Measurements from ENCODE around the gene NEDD4. TPM values are rescaled to one million over a fixed set of nuclear protein-coding genes. Genes with fewer than 3 reads are reported as not detected.
"Not testable (repeated sequence)": the region's sequence is repeated elsewhere in the genome, so short reads cannot be mapped to it uniquely, and the experiment has no call there.

NEDD4 gene
- total RNA-seq, 6 experiments from 2014 or later = 16.0 to 65.3 (median 22.4) TPM

GRCh38 chr15:56016281-56016680 is 22.9 kb upstream of the NEDD4 start:
- DNase-seq (no peak), ATAC-seq (no peak)
- H3K27me3 ChIP-seq = no peaks in the 10 kb centered on the region
- intact Hi-C loops (cut with DNase I) = no loop called here
- no peak overlapping the region for H3K4me3 ChIP-seq
- no peaks in the 10 kb centered on the region for H3K4me1 ChIP-seq
- no peak overlapping the region for H3K27ac ChIP-seq
- TF ChIP-seq POLR2A (IDR thresholded peaks at IDR 0.05) = no peak
- TF ChIP-seq, protein P1, sequence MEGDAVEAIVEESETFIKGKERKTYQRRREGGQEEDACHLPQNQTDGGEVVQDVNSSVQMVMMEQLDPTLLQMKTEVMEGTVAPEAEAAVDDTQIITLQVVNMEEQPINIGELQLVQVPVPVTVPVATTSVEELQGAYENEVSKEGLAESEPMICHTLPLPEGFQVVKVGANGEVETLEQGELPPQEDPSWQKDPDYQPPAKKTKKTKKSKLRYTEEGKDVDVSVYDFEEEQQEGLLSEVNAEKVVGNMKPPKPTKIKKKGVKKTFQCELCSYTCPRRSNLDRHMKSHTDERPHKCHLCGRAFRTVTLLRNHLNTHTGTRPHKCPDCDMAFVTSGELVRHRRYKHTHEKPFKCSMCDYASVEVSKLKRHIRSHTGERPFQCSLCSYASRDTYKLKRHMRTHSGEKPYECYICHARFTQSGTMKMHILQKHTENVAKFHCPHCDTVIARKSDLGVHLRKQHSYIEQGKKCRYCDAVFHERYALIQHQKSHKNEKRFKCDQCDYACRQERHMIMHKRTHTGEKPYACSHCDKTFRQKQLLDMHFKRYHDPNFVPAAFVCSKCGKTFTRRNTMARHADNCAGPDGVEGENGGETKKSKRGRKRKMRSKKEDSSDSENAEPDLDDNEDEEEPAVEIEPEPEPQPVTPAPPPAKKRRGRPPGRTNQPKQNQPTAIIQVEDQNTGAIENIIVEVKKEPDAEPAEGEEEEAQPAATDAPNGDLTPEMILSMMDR (IDR thresholded peaks at IDR 0.05) = no peak
- 53% methylated on average over 3 of the region's 3 CpGs for WGBS (ENCODE audit: insufficient coverage, low coverage, low lambda C conversion rate, missing lambda C conversion rate)
- H3K36me3 ChIP-seq = no peaks in the 10 kb centered on the region
- H3K9me3 ChIP-seq = no peaks in the 10 kb centered on the region

DNA sequence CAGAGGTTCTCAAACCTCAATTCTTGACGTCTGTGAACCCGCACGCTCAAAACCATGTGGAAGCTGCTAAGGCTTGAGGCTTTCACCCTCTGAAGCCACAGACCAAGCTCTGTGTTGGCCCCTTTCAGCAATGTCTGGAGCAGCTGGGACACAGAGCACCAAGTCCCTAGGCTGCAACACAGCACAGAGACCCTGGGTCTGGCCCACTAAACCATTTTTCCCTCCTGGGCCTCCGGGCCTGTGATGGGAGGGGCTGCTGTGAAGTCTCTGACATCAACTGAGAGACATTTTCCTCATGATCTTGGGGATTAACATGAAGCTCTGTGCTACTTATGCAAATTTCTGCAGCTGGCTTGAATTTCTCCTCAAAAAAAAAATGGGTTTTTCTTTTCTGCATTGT is 21.3 kb upstream of the NEDD4 start:
- WGBS (ENCODE audit: insufficient coverage, low coverage, low lambda C conversion rate, missing lambda C conversion rate) = 60% methylated on average over 1 of the region's 4 CpGs
- DNase-seq = no peak

DNA sequence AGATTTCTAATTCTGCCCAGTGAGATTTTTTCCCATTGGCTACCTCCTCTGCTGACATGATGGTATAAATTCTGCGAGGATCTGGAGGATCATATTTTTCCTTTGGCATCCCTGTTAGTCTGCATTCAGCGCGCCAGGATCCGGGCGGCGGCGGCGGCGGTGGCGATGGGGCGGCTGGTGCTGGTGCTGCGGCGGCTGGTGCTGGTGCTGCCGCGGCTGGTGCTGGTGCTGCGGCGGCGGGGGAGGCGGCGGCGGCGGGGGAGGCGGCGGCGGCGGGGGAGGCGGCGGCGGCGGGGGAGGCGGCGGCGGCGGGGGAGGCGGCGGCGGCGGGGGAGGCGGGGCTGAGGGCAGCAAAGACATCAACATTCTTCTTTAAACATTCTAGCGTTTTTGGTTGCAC is 13.6 kb upstream of the NEDD4 start:
- H3K4me3 ChIP-seq, ATAC-seq: not testable (repeated sequence)

More for the DNA sequence above, 21.3 kb upstream of the NEDD4 start:
- Histone ChIP-seq H3K27me3 (no peaks in the 10 kb centered on the region), H3K4me3 (no peak overlapping the region), H3K9me3 (no peaks in the 10 kb centered on the region), H3K36me3 (no peaks in the 10 kb centered on the region), H3K27ac (no peak overlapping the region), H3K4me1 (no peaks in the 10 kb centered on the region)
- intact Hi-C loops (cut with DNase I) = no loop called here
- no peak for TF ChIP-seq POLR2A (IDR thresholded peaks at IDR 0.05)
- TF ChIP-seq, protein P1 (IDR thresholded peaks at IDR 0.05) = no peak
- ATAC-seq = no peak

GRCh38 chr15:56006371-56006770 is 13.0 kb upstream of the NEDD4 start:
- intact Hi-C loops (cut with DNase I); H3K27ac ChIP-seq; H3K4me1 ChIP-seq; ATAC-seq; H3K4me3 ChIP-seq; H3K9me3 ChIP-seq; H3K36me3 ChIP-seq; H3K27me3 ChIP-seq; DNase-seq: not testable (repeated sequence)
- 65% methylated on average over 5 of the region's 5 CpGs for WGBS (ENCODE audit: insufficient coverage, low coverage, low lambda C conversion rate, missing lambda C conversion rate)

More for the DNA sequence above, 13.6 kb upstream of the NEDD4 start:
- H3K4me1 ChIP-seq; H3K27me3 ChIP-seq; H3K27ac ChIP-seq; H3K36me3 ChIP-seq; intact Hi-C loops (cut with DNase I); DNase-seq; H3K9me3 ChIP-seq: not testable (repeated sequence)
- WGBS (ENCODE audit: insufficient coverage, low coverage, low lambda C conversion rate, missing lambda C conversion rate) = 57% methylated on average over 28 of the region's 40 CpGs

GRCh38 chr15:56004281-56004680 is 10.9 kb upstream of the NEDD4 start:
- WGBS (ENCODE audit: insufficient coverage, low coverage, low lambda C conversion rate, missing lambda C conversion rate) = 45% methylated on average over 1 of the region's 1 CpG
- H3K9me3 ChIP-seq; H3K27me3 ChIP-seq; H3K27ac ChIP-seq; DNase-seq; H3K36me3 ChIP-seq; H3K4me3 ChIP-seq; intact Hi-C loops (cut with DNase I); H3K4me1 ChIP-seq; ATAC-seq: not testable (repeated sequence)

DNA sequence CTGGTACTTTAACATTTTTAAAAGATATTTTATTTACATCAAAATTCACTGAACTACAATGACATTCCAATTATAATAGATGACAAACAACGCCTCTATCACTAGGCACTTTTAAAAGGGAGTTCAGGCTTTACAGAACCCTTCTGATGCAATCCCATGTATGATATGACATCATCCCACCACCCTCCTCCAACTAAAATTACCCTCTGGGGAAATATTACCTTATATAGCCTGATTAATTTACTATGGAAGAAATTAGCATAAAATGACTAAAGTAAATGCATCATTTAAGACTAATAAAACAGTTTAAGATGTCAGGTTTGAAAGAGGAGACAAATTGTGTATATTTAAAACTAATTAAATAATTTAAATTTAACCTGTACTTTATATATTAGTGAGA is 10.4 kb upstream of the NEDD4 start:
- H3K4me3 ChIP-seq; ATAC-seq; H3K27me3 ChIP-seq; H3K9me3 ChIP-seq; H3K27ac ChIP-seq; H3K36me3 ChIP-seq; DNase-seq; H3K4me1 ChIP-seq; intact Hi-C loops (cut with DNase I): not testable (repeated sequence)
- 92% methylated on average over 1 of the region's 1 CpG for WGBS (ENCODE audit: insufficient coverage, low coverage, low lambda C conversion rate, missing lambda C conversion rate)

GRCh38 chr15:56003277-56003676 is 9.9 kb upstream of the NEDD4 start:
- H3K27ac ChIP-seq; H3K27me3 ChIP-seq; DNase-seq; ATAC-seq; H3K36me3 ChIP-seq; H3K4me1 ChIP-seq; intact Hi-C loops (cut with DNase I); H3K4me3 ChIP-seq; H3K9me3 ChIP-seq: not testable (repeated sequence)
